ENCODE measurements around the gene IL22RA2. TPM values are rescaled to one million over a fixed set of nuclear protein-coding genes. Genes with fewer than 3 reads are reported as not detected.

Gene IL22RA2
- total and polyA plus RNA-seq, 2 of the 13 experiments (the other 11 are each of a cell fraction or from before 2014, with no cell fraction given), result not detected

DNA sequence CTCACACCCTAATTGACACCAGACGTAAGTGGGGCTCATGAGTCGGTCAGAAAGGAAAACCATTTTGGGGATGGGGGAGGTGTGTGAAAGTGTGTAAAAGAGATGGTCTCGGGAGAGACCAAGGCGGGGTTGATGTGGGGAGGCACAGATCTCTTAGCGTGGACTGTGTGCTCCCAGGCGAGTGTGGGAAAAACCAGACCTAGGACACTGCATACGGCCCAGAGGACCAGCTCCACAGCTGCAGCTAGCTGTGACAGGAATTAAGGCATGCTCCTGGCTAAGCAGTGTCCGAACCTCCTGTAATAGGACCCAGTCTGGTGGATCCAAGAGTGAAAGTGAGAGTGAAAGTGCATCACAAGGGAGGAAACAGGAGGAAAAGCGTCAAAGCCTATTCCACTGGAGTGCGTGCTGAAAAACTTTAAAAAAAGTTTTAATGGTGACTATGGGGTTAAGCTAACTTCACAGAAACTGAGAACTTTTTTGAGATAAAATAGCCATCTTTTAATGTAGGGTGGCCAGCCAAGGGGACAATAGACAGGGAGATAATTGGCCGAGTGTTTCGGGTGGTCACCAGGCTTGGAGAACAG is 9.6 kb downstream of the IL22RA2 start:
- intact Hi-C loops (cut with micrococcal nuclease; ENCODE audit: unreplicated experiment), result no loop called here
- Histone ChIP-seq H3K27me3 (ENCODE audit: control insufficient read depth in 1 of 2, insufficient read depth in 2 of 2, low read length in 2 of 2) (peaks cover 0 to 21% of the 10 kb centered on the region in 2 experiments; a peak in 4 of 5 replicates), H3K4me2 (ENCODE audit: low read depth, low read length) (no peak overlapping the region), H3K79me2 (ENCODE audit: insufficient read depth, low read length) (no peaks in the 10 kb centered on the region), H3K9ac (ENCODE audit: insufficient read depth, low read depth, low read length) (no peak overlapping the region), H3K4me3 (replicated peaks in 1 of 3; ENCODE audit: insufficient read depth in 1 of 3, low read depth in 2 of 3, low read length in 3 of 3) (no peak overlapping the region), H2AFZ (ENCODE audit: low read length) (no peak overlapping the region), H3K36me3 (replicated peaks in 1 of 2; ENCODE audit: control insufficient read depth in 1 of 2, insufficient read depth in 2 of 2, low read length in 2 of 2) (no peaks in the 10 kb centered on the region), H4K20me1 (ENCODE audit: insufficient read depth, low read length) (no peaks in the 10 kb centered on the region), H3K27ac (ENCODE audit: extremely low read length, insufficient read depth, low read length) (no peak overlapping the region), H3K4me1 (ENCODE audit: insufficient read depth, low read length) (no peaks in the 10 kb centered on the region), H3K9me3 (ENCODE audit: low read length) (peaks cover 14% of the 10 kb centered on the region)
- no peak for TF ChIP-seq SP5 (CRISPR knock-in tag; IDR thresholded peaks at IDR 0.05; ENCODE audit: borderline replicate concordance, low read depth)
- TF ChIP-seq CC2D1A (CRISPR knock-in tag; IDR thresholded peaks at IDR 0.05), result no peak
- TF ChIP-seq, protein P1, sequence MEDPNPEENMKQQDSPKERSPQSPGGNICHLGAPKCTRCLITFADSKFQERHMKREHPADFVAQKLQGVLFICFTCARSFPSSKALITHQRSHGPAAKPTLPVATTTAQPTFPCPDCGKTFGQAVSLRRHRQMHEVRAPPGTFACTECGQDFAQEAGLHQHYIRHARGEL (CRISPR knock-in tag; IDR thresholded peaks at IDR 0.05), result no peak
- TF ChIP-seq, protein P2, sequence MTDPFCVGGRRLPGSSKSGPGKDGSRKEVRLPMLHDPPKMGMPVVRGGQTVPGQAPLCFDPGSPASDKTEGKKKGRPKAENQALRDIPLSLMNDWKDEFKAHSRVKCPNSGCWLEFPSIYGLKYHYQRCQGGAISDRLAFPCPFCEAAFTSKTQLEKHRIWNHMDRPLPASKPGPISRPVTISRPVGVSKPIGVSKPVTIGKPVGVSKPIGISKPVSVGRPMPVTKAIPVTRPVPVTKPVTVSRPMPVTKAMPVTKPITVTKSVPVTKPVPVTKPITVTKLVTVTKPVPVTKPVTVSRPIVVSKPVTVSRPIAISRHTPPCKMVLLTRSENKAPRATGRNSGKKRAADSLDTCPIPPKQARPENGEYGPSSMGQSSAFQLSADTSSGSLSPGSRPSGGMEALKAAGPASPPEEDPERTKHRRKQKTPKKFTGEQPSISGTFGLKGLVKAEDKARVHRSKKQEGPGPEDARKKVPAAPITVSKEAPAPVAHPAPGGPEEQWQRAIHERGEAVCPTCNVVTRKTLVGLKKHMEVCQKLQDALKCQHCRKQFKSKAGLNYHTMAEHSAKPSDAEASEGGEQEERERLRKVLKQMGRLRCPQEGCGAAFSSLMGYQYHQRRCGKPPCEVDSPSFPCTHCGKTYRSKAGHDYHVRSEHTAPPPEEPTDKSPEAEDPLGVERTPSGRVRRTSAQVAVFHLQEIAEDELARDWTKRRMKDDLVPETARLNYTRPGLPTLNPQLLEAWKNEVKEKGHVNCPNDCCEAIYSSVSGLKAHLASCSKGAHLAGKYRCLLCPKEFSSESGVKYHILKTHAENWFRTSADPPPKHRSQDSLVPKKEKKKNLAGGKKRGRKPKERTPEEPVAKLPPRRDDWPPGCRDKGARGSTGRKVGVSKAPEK (CRISPR knock-in tag; IDR thresholded peaks at IDR 0.05; ENCODE audit: borderline replicate concordance), result no peak
- no peak for TF ChIP-seq NFIC (IDR thresholded peaks at IDR 0.05; ENCODE audit: low read length)
- no peak for TF ChIP-seq FOSL1 (CRISPR knock-in tag; IDR thresholded peaks at IDR 0.05; ENCODE audit: borderline replicate concordance)
- TF ChIP-seq MIER3 (CRISPR knock-in tag; IDR thresholded peaks at IDR 0.05; ENCODE audit: borderline replicate concordance), result no peak
- TF ChIP-seq NFYC (CRISPR knock-in tag; IDR thresholded peaks at IDR 0.05), result no peak
- no peak for TF ChIP-seq REXO4 (CRISPR knock-in tag; IDR thresholded peaks at IDR 0.05; ENCODE audit: borderline replicate concordance)
- TF ChIP-seq, protein P3, sequence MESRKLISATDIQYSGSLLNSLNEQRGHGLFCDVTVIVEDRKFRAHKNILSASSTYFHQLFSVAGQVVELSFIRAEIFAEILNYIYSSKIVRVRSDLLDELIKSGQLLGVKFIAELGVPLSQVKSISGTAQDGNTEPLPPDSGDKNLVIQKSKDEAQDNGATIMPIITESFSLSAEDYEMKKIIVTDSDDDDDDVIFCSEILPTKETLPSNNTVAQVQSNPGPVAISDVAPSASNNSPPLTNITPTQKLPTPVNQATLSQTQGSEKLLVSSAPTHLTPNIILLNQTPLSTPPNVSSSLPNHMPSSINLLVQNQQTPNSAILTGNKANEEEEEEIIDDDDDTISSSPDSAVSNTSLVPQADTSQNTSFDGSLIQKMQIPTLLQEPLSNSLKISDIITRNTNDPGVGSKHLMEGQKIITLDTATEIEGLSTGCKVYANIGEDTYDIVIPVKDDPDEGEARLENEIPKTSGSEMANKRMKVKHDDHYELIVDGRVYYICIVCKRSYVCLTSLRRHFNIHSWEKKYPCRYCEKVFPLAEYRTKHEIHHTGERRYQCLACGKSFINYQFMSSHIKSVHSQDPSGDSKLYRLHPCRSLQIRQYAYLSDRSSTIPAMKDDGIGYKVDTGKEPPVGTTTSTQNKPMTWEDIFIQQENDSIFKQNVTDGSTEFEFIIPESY (CRISPR knock-in tag; IDR thresholded peaks at IDR 0.05), result no peak
- TF ChIP-seq ZNF614 (CRISPR knock-in tag; IDR thresholded peaks at IDR 0.05; ENCODE audit: borderline replicate concordance), result no peak
- TF ChIP-seq REL (CRISPR knock-in tag; conservative IDR thresholded peaks at IDR 0.05), result no peak
- TF ChIP-seq, protein P4, sequence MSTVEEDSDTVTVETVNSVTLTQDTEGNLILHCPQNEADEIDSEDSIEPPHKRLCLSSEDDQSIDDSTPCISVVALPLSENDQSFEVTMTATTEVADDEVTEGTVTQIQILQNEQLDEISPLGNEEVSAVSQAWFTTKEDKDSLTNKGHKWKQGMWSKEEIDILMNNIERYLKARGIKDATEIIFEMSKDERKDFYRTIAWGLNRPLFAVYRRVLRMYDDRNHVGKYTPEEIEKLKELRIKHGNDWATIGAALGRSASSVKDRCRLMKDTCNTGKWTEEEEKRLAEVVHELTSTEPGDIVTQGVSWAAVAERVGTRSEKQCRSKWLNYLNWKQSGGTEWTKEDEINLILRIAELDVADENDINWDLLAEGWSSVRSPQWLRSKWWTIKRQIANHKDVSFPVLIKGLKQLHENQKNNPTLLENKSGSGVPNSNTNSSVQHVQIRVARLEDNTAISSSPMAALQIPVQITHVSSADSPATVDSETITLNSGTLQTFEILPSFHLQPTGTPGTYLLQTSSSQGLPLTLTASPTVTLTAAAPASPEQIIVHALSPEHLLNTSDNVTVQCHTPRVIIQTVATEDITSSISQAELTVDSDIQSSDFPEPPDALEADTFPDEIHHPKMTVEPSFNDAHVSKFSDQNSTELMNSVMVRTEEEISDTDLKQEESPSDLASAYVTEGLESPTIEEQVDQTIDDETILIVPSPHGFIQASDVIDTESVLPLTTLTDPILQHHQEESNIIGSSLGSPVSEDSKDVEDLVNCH (CRISPR knock-in tag; IDR thresholded peaks at IDR 0.05), result no peak
- TF ChIP-seq MXI1 (IDR thresholded peaks at IDR 0.05; ENCODE audit: borderline replicate concordance, low read depth, low read length), result no peak
- TF ChIP-seq PHF20 (CRISPR knock-in tag; IDR thresholded peaks at IDR 0.05), result no peak
- no peak for TF ChIP-seq PCBP1 (IDR thresholded peaks at IDR 0.05; ENCODE audit: borderline replicate concordance, low read depth, low read length)
- ChIA-PET CTCF (ENCODE audit: low intra/inter-chr PET ratio, low total read pairs) (no interaction called here), POLR2A (no interaction called here)
- BruUV-seq (replicated peaks), result no TSS peak
- ATAC-seq (no peak), DNase-seq (ENCODE audit: low spot score) (no peak), FAIRE-seq (no peak)
- WGBS (ENCODE audit: low lambda C conversion rate), result 54% methylated on average over 12 of the region's 12 CpGs
- in situ Hi-C loops (cut with HindIII; ENCODE audit: extremely low pct_ligation_motif_present, low pct_unique_long_range_greater_than_20kb), result no loop called here

All from HepG2 (cell line).